HG02610 (cell line): ENCODE data around the gene KCNAB2.

Source experiments
- ATAC-seq: cut with Tn5 transposase; IDR thresholded peaks from one replicate; pipeline ENCODE4 v1.9.1; 2021; ENCODE audit warnings: mild to moderate bottlenecking, moderate library complexity; ENCODE audit not compliant: unreplicated experiment

The KCNAB2 gene

DNA sequence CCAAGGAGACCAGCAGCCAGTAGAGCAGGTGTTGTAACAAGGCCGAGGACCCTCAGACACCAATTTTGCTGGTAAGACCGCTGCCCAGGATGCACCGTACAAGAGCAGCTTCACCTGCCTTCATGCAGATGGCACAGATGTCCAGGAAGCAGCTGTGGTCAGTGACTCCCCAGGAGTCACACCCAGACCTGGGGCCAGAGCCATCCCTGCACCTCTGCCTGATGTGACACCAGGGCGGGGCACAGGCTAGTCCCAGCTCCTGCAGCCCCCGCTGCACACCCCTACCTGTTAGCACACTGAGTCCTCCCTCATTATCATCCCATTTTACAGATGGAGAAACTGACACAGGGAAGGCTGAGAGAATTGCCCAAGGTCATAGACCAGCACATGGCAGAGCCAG is 16.3 kb upstream of the KCNAB2 start:
- no peak for ATAC-seq

DNA sequence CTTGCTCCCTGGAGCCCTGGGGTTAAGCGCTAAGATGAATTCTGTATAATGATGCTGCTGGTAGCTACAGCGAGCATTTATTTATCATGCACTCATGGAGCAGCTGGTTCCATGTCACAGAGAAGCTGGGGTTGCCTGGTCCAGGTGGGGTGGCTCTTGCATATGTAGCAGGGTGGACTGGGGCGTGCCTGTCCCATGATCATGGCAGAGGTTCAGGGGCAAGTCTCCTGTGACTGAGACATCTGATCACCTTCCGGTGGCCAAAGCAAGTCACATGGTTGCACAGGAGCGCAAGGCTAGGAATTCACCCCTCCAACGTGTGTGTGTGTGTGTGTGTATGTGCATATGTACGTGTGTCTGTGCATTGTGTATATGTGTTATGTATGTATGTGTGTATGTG is 15.6 kb upstream of the KCNAB2 start:
- ATAC-seq, result no peak

DNA sequence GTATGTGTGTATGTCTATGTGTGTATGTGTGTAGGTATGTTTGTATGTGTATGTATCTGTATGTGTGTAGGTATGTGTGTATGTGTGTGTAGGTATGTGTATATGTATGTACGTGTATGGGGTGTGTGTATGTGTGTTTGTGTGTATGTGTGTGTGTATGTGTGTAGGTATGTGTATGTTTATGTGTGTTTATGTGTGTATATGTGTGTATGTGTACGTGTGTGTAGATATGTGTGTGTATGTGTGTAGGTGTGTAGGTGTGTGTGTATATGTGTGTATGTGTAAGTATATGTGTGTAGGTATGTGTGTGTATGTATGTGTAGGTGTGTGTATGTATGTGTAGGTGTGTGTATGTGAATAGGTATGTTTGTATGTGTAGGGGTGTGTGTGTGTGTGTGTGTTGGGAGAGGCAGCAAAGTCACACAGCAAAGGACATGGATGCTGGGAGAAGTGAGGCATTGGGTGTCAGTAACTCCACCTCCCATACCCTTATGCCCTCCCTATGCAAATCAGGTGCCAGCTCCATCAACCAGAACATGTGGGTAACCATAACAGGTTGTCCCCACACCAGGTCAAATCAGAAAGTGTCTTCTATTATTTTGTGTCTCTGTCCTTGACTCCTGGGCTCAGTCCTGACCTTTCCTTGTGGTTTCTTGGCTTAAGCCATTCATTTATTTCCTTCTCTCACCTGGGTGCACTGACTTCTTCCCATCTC is 15.0 kb upstream of the KCNAB2 start:
- no peak for ATAC-seq

DNA sequence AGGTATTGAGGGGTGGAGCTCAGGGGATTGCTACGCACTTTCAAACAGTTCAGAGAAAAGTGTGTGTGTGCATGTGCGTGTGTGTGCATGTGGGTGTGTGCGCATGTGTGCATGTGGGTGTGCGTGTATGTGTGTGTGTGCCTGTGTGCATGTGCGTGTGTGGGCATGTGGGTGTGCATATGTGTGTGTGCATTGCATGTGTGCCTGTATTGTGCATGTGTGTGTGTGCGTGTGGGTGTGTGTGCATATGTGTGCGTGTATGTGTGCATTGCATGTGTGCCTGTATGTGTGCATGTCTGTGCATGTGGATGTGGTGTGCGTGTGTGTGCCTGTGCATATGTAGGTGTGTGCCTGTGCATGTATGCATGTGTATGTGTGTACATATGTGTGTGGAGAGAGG is 12.6 kb upstream of the KCNAB2 start:
- no peak for ATAC-seq

DNA sequence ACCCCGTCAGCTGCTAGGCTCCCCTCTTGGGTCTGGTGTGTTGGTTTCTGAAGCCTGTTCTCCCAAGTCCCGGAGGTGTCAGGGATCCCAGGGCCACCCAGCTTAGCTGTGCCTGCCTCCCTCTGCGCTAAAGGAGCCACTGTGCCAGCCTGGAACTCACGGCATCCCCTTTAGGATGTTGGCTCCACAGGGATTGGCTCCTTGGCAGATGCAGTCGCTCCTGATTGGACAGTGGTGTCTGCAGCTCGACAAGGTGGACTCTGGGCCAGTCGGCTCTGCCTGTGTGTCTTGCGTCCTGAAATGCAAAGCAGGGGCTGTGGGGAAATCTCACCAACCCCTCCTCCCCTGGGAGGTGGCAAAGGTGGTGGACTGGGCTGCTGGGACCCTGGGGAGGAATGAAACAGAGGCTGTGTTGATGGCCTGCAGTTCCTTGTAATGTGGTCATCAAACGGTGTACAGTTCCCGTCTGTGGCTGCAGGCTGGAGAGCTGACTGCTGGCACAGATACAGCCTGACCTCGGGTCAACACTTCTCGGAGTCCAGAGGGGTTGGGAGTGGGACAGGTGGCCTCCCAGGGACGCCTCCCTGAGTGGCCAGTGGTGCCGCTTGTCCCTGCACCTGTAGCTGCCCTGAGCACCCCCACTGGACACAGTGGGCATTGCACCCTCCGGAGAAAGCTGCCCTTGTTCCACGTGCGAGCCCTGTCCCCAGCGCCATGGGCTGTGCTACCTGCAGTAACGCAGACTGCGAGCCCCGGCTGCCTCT is 11.5 kb upstream of the KCNAB2 start:
- ATAC-seq, result no peak

DNA sequence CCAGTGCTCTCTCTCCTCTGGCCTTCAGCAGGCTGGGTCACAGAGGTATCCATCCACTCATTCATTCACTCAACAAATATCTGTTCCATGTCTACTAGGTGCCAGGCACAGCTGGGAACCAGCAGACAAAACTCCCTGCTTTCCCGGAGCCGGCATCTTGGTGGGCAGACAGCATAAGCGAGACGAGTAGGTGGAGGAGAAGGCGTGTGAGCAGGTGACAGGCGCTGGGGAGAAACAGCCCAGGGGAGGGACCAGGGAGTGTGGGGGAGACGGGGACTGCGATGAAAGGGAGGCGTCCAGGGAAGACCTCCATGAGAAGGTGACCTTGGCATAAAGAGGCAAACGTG is 11.0 kb upstream of the KCNAB2 start:
- no peak for ATAC-seq

DNA sequence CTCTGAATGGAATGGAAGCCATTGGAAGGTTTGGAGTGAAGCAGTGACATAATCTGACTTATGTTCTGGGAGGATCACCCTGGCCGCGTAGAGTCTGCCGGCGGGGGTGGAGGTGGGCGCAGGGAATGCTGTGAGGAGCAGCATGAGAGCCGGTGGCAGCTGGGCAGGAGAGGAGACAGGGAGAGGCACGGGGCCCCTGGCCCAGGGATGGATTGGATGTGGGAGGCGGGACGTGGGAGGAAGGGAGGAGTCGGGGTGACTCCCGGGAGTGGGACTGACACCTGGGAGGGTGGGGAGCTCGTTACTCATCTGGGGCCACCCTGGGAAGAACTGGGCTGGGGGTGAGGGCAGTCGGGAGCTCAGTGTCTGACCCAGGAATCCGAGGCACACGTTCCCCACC is 10.4 kb upstream of the KCNAB2 start:
- ATAC-seq, result no peak

DNA sequence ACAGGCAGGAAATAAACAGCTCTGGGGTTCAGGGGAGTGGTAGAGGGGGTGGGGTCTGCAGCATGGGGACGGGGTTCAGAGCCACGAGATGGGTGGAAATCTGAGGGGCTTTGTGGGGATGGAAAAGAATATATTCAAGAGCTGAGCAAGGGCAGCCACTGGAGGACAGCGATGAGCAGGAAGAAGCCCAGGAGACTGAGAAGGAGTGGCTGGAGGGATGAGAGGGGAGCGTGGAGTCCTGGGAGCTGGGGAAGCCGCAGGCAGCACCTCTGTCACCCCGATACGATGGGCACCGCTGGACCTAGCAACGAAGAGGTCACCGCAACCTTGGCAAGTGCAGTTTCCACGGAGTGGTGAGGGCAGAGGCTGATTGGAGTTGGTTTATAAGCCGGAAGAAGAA is 10.0 kb upstream of the KCNAB2 start:
- ATAC-seq, result no peak

DNA sequence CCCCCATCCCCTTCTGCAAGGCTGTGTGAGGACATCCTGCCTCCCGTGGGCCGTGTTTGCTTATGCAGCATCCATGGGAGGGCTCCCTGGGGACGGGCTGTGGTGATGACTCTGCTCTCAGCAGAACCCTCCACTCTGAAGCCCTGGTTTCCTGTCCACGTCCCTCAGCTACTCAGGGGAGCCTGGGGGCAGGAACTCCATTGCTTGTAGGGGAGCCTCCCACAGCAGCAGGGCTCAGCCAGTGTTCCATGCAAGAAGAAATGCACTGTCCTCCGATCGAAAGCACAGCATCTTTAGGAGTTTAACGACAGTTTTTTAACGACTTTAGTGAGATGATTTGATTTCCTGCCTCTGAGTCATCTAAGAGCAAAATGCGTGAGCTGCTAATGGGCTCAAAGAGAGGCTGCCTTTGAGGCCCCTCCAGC is 8.3 kb upstream of the KCNAB2 start:
- ATAC-seq, result peak; percentile 70

DNA sequence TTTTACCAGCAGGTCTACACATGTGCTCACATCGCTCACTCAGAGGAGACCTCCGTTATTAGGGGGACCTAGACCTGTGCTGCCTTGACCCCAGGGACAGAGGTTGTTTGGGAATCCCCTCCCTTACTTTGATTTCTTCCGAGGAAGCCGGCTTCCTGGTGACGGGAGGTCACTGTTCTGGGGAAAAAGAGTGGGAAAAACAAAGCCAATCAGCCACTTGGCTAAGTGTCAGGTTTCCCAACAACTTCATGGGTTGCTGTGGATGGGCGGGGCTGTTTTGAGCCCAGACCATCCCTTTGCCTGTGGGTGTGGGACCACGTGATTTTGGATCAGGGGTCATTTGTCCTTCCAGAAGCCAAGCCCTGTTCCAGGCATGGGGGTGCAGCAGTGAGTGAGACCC is 7.1 kb upstream of the KCNAB2 start:
- no peak for ATAC-seq

DNA sequence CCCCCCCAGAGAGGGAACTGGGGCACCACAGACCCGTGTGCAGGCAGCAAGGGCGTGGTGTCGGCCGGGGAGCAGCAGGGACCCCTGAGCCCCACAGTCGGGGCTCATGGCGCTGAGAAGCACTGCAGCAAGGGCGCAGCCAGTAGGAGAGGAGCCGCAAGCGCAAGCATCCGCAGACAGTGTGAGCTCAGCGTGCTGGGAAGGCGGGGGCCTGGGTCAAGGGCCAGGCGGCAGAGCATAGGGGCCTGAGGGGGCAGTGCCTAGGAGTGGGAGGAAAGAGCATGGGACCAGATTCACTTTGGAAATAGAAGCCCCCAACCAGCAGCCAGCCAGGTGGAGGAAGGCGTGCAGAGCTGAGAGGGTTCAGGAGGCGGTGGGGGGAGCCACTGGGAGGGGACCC is 6.7 kb upstream of the KCNAB2 start:
- no peak for ATAC-seq

DNA sequence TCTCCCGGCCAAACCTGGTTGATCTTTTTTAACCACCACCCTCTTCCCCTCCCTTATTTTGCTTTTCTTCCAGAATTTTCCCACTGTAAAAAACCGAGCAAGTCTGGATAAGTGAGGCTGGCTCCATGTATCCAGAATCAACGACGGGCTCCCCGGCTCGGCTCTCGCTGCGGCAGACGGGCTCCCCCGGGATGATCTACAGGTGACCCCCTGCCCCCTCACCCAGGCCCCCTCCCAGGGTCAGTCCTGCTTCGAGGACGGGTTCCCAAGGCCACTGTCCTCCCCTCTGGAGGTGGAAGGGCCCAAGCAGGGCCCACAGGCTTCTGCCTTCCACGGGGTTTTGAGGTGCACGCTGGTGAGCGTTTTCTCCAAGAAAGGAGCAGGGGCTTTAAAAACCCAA is 5.2 kb upstream of the KCNAB2 start:
- ATAC-seq, result no peak

DNA sequence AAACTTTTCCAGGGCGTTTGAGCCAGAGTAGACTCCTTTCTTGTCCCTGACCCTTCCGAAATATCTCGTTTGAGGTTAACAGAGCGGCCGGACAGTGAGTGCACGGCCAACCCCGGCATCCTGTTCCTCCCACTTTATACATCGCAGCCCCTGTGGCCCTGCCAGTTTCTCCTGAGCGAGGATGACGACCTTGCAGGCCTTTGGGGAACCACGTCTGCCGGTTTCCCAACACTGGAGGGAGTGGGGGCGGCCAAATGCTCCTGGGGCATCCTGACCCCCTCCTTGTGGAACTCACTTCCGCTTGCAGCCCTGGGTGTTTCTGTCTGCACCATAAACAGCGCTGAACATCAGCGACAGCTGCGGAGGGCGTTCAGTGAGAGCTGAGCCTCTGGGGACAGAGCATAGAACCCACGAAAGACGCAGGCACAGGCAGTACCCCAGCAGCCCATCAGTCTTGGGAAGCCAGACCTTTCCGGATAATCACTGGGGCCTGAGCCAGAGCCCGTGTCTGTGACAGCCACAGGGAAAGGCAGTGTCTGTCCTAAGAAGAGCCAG is 4.8 kb upstream of the KCNAB2 start:
- no peak for ATAC-seq

DNA sequence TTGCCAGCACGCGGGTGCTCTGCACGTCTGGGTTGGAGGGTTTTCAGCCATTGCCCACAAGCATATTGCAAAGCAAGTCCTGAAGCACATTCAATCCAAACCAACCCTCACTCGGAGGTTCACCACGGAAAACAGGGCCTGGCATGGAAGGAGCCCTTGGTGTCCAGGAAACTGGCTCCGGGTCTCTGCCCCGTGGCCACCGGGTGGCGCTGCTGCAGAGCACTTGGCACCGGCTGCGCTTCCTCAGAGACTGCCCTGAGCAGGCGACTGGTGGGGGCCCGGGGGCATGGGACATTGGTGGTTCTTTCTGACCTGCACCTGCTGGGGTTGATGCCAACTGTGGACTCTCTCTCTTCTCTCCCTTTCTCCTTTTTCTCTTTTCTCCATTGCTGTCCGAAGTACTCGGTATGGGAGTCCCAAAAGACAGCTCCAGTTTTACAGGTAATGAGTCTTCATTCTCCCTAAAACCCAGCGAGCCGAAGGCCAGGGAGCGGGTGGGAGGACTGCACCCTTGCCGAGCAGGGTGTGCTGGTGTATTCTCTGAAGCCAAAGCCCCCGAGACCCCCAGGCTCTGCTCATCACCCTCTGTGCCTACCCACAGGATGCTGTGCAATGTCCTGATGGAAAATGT is 4.1 kb upstream of the KCNAB2 start:
- ATAC-seq, result no peak

DNA sequence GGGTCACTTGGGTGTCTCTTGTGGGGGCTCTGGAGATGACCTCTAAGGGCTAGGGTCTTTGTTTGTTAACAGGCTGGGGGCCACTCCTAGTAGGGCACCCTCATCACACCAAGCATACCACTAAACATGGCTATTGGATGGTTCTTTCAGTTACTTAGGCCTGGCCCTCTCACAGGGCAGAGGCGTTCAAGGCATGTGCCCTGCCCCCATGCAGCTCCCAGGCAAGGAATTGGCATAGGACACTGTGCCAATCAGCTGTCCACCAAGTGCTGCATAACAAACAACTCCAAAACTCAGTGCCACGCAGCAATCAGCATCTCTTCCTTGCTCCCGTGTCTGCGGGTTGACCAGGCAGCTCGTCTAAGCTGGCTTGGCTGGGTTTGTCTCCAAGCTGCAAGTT is 2.1 kb upstream of the KCNAB2 start:
- no peak for ATAC-seq

DNA sequence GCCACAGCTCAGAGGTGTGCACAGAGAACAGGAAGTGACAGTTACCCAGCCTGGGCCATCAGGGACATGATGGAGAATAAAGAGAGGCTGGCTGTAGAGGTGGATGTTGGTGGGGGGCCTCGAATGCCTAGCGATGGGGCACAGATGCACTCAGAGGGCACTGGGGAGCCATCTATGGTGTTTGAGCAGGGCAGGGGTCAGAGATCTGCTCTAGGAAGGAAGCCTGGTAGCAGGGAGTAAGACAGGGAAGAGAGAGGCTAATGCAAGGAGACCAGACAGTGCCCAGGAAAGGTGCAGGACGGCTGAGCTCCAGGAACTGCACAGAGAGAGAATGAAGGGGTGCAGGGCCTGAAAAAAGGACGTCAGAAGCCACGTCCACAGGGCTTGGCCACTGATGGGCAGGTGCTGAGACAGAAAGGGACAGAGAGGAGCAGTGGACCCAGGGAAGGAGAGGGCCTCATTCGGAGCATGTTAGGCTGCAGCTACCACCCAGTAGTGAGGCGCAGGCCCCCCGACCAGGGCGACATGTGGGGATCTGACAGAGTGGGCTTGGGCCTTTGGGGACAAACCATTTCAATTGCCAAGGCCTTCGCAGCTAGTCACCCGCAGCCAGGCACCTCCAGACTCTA is 1.1 kb upstream of the KCNAB2 start:
- no peak for ATAC-seq

DNA sequence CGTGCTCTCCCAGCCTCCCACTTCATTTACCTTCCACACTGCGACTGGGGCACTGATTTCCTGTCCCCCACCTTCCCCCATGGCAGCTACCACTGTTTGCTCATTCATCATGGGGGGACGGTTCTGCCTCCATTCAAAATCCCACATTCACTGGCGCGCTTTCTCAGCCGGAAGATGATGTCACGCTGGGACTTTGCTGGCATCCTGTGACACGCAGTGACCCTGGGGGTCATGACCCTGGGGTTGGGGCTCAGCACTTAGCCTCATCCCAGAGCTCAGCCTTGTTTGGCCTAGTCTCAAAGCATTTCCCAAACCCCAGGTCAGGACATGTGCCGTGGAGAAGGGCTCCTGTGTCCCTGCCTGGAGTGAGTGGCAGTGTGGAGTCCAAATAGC is 582 bp upstream of the KCNAB2 start:
- no peak for ATAC-seq

DNA sequence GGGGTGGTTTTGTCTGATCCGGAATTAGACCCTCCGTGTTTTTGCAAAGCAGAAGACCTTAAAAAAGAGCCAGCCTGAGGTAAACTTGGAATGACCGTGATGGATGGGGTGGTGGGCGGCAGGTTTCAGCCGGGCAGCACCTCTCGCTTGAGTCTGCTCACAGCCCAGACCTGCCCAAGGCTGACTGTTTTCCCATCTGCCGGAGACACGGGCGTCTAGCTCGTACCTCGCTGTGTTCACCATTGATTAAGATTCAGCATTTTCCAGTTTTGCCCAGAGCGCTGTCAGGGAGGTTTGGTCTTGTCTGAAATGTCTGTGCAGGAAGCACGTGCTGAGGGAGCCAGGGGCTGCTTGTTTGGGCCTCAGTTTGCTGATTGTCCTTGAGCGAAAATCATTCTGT is 591 bp downstream of the KCNAB2 start:
- ATAC-seq, result no peak

DNA sequence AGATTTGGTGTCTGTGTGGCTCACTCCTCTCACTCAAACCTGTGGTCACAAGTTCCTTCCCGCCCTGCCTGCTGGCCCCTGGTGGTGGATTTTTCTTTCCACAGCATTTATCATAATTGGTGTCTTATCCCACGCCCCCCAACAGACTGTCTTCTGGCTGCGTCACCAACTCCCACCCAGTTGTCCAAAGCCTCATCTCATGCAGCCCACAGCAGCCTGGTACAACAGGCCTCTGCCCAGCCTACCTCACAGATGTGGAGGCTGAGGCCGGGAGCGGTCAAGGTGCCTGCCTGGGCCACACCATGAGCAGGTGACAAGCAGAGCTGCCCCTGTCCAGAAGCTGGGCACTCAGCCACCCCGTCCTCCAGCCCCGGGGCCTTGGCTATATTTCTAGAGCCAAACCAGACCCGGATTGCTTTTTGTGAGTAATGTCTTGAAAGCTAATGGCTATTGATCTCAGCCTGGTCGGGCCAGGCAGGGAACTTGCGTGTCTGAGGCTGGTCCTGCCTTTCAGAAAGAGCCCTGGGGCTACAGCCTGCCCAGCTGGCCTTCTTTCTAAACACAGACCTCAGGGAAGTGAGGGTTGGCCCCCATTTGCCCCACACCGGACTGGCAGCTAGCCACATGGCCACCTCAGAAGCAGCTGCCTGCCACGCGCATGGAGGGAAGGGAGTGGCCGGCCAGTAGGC is 2.6 kb downstream of the KCNAB2 start:
- ATAC-seq, result no peak

DNA sequence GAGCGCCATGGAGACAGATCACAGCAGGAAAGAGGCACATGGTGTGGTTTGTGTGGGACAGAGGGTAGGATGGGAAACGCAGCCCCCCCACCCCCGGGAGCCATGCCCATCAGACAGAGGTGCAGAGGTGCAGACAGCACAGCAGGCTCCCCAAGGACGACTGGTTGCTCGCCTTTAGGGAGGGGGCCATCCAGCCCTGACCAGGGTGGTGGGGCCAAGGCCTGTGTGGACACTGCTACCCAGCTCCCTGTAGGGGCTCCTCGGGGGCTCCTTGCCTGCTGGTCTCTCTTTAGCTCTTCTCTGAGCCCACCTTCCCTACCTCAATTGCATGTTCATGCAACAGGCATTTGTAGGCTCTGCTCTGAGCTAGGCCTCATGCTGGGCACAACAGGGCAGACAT is 3.7 kb downstream of the KCNAB2 start:
- ATAC-seq, result no peak

DNA sequence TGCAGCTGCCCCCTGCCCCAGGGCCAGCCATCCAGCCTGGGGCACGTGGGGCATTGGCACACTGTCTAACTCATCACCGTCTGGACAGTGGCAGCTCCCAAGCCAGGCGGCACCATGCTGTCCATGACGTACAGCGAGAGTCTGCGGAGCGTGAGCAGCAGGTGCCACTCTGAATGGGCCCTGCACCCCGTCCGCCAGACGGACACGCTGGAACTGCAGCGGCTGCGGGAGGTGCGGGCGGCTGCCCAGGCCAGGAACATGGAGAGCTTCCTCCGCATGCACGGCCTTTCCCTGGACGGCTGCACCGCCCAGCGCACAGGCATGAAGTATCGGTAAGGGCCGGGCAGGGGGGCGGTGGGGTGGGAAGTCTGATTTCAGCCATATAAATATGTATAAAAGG is 5.7 kb downstream of the KCNAB2 start:
- no peak for ATAC-seq
